ENCODE measurements around the gene GP9.
A peak's percentile ranks its signal among the peaks of the same experiment; 100 is the strongest.

DNA sequence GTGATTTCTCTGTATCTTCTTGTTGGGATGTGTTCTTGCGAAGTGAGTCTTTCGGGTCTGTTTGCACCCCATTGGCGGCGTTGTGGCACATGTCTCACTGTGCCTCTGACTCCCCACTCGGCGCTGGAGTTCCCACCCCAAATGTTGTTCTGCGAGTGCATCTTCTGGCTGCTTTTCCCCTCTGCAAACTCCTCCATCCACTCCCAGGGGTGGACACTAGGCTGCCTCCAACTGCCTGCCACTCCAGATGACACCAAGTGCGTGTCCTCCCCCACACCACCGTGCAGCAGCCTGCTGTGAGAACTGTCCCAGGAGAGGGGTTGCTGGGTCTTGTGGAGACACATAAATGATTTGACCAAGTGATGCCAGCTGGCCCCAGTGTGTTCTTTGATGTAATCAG, 41.8 kb upstream of the GP9 start:
- TF ChIP-seq POLR2A (IDR thresholded peaks at IDR 0.05): no peak
- TF ChIP-seq, protein P1, sequence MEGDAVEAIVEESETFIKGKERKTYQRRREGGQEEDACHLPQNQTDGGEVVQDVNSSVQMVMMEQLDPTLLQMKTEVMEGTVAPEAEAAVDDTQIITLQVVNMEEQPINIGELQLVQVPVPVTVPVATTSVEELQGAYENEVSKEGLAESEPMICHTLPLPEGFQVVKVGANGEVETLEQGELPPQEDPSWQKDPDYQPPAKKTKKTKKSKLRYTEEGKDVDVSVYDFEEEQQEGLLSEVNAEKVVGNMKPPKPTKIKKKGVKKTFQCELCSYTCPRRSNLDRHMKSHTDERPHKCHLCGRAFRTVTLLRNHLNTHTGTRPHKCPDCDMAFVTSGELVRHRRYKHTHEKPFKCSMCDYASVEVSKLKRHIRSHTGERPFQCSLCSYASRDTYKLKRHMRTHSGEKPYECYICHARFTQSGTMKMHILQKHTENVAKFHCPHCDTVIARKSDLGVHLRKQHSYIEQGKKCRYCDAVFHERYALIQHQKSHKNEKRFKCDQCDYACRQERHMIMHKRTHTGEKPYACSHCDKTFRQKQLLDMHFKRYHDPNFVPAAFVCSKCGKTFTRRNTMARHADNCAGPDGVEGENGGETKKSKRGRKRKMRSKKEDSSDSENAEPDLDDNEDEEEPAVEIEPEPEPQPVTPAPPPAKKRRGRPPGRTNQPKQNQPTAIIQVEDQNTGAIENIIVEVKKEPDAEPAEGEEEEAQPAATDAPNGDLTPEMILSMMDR (IDR thresholded peaks at IDR 0.05 in 8 of 11, conservative IDR thresholded peaks at IDR 0.05 in 3 of 11): no peak
- peak in 1 of 3 donors; percentile 60 for TF ChIP-seq POLR2AphosphoS5 (IDR thresholded peaks at IDR 0.05)

Measured in spleen (tissue), 7 donors.